ENCODE results near the gene SERPING1.

Gene SERPING1

GRCh38 chr11:57638811-57639320 lies 41.4 kb downstream of the SERPING1 start:
- no peak for DNase-seq (ENCODE audit: extremely low read depth, insufficient read length)
- TF ChIP-seq, protein P1, sequence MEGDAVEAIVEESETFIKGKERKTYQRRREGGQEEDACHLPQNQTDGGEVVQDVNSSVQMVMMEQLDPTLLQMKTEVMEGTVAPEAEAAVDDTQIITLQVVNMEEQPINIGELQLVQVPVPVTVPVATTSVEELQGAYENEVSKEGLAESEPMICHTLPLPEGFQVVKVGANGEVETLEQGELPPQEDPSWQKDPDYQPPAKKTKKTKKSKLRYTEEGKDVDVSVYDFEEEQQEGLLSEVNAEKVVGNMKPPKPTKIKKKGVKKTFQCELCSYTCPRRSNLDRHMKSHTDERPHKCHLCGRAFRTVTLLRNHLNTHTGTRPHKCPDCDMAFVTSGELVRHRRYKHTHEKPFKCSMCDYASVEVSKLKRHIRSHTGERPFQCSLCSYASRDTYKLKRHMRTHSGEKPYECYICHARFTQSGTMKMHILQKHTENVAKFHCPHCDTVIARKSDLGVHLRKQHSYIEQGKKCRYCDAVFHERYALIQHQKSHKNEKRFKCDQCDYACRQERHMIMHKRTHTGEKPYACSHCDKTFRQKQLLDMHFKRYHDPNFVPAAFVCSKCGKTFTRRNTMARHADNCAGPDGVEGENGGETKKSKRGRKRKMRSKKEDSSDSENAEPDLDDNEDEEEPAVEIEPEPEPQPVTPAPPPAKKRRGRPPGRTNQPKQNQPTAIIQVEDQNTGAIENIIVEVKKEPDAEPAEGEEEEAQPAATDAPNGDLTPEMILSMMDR (IDR thresholded peaks at IDR 0.05; ENCODE audit: insufficient read depth, low read length, poor library complexity, severe bottlenecking) = no peak
- Histone ChIP-seq H3K36me3 (ENCODE audit: control insufficient read depth, insufficient read depth, low read length) (no peaks in the 10 kb centered on the region), H3K27me3 (replicated peaks; ENCODE audit: control insufficient read depth, insufficient read depth, low read length) (peaks cover 3% of the 10 kb centered on the region), H3K4me3 (replicated peaks; ENCODE audit: low read depth, low read length) (peak overlapping the region; percentile 60)

- no peak overlapping the region for H3K4me3 ChIP-seq (replicated peaks; ENCODE audit: low read depth, low read length)
- TF ChIP-seq, protein P1 (IDR thresholded peaks at IDR 0.05; ENCODE audit: insufficient read depth, low read length, poor library complexity, severe bottlenecking) = no peak
- peaks cover 2% of the 10 kb centered on the region for H3K27me3 ChIP-seq (replicated peaks; ENCODE audit: control insufficient read depth, insufficient read depth, low read length)
- no peak for DNase-seq (ENCODE audit: extremely low read depth, insufficient read length)
- H3K36me3 ChIP-seq (ENCODE audit: control insufficient read depth, insufficient read depth, low read length) = no peaks in the 10 kb centered on the region
These were observed 42.0 kb downstream of the SERPING1 start for GRCh38 chr11:57639321-57640067.

DNA sequence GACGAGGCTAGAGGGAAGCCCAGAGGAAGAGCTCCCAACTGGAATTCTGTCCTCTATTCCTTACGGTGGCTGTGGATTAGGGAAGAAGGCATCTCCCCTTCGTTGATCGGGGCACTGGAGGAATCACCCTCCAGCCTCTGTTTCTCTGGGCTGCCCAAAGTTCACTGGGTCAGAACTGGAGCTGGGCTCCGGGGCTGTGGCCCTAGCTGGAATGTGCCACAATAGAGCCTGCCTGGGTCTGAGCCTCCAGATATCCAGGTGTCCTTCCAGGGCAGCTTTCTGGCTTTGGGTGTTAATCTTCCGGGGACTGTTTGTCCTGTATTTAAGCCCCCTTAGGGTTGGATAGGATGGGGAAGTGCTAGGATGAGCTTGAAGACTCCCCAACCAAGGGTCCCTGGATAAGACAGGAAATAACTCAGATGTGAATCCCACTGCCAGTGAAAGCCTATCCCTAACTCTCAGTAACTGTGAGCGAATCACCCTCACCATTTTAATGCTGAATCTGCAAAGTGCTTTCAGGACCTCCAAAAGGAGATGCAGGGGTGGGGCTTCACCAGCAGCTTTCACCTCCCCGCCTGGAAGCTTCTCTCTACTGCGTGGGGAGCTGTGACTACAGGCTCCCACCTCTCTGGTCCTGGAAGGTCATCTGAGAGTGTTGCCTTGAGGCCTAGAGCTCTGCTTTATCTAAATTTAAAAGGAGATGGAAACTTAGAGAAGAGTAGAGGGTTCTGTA lies 42.7 kb downstream of the SERPING1 start:
- no peak overlapping the region for H3K4me3 ChIP-seq (replicated peaks; ENCODE audit: low read depth, low read length)
- H3K27me3 ChIP-seq (replicated peaks; ENCODE audit: control insufficient read depth, insufficient read depth, low read length) = no peaks in the 10 kb centered on the region
- no peaks in the 10 kb centered on the region for H3K36me3 ChIP-seq (ENCODE audit: control insufficient read depth, insufficient read depth, low read length)
- TF ChIP-seq, protein P1 (IDR thresholded peaks at IDR 0.05; ENCODE audit: insufficient read depth, low read length, poor library complexity, severe bottlenecking) = no peak
- DNase-seq (ENCODE audit: extremely low read depth, insufficient read length) = no peak

GRCh38 chr11:57641011-57641807 lies 43.7 kb downstream of the SERPING1 start:
- TF ChIP-seq, protein P1 (IDR thresholded peaks at IDR 0.05; ENCODE audit: insufficient read depth, low read length, poor library complexity, severe bottlenecking) = peak; percentile 57
- H3K4me3 ChIP-seq (replicated peaks; ENCODE audit: low read depth, low read length) = no peak overlapping the region
- H3K27me3 ChIP-seq (replicated peaks; ENCODE audit: control insufficient read depth, insufficient read depth, low read length) = peaks cover 1% of the 10 kb centered on the region; the same call in 1 of the 2 replicates
- no peak for DNase-seq (ENCODE audit: extremely low read depth, insufficient read length)
- no peaks in the 10 kb centered on the region for H3K36me3 ChIP-seq (ENCODE audit: control insufficient read depth, insufficient read depth, low read length)

- DNase-seq (ENCODE audit: extremely low read depth, insufficient read length) = no peak
- Histone ChIP-seq H3K4me3 (replicated peaks; ENCODE audit: low read depth, low read length) (no peak overlapping the region), H3K27me3 (replicated peaks; ENCODE audit: control insufficient read depth, insufficient read depth, low read length) (peaks cover 3% of the 10 kb centered on the region), H3K36me3 (ENCODE audit: control insufficient read depth, insufficient read depth, low read length) (no peaks in the 10 kb centered on the region)
- TF ChIP-seq, protein P1 (IDR thresholded peaks at IDR 0.05; ENCODE audit: insufficient read depth, low read length, poor library complexity, severe bottlenecking) = no peak
These were observed 46.3 kb downstream of the SERPING1 start for GRCh38 chr11:57643802-57644201.
